HepG2 (cell line): ENCODE data around the gene PPP6R2. TPM values are rescaled to one million over a fixed set of nuclear protein-coding genes. Genes with fewer than 3 reads are reported as not detected.
A peak's percentile ranks its signal among the peaks of the same experiment; 100 is the strongest.

Experiments used
- GATAD1 ChIP-seq: IDR thresholded peaks from 2 replicates; pipeline ENCODE4 v1.6.1; 2016; ENCODE audit warnings: missing genetic modification reagents, missing compliant biosample characterization
- MTA1 ChIP-seq: sonication (generic); formaldehyde crosslinking; IDR thresholded peaks from 2 replicates; pipeline ENCODE4 v1.4.0; 2020; ENCODE audit warnings: missing genetic modification reagents, mild to moderate bottlenecking, borderline replicate concordance
- NCOA1 ChIP-seq: sonication (generic); formaldehyde crosslinking; IDR thresholded peaks from 2 replicates; pipeline ENCODE4 v1.9.0; 2021; ENCODE audit warnings: missing genetic modification reagents
- POLR2AphosphoS5 ChIP-seq: IDR thresholded peaks from 2 replicates; pipeline ENCODE4 v1.6.1; 2012; ENCODE audit warnings: low read depth, low read length
- SALL1 ChIP-seq: sonication (generic); formaldehyde crosslinking; IDR thresholded peaks from 2 replicates; pipeline ENCODE4 v1.8.0; 2022; ENCODE audit warnings: mild to moderate bottlenecking, missing genetic modification reagents
- SP4 ChIP-seq: sonication (generic); formaldehyde crosslinking; IDR thresholded peaks from 2 replicates; pipeline ENCODE4 v1.8.1; 2023; ENCODE audit warnings: mild to moderate bottlenecking, missing genetic modification reagents
- SP5 ChIP-seq: IDR thresholded peaks from 2 replicates; pipeline ENCODE4 v1.6.1; 2016; ENCODE audit warnings: low read depth, borderline replicate concordance
- STAG1 ChIP-seq: sonication (generic); formaldehyde crosslinking; IDR thresholded peaks from 2 replicates; pipeline ENCODE4 v1.4.0; 2020; ENCODE audit warnings: missing genetic modification reagents
- TBX2 ChIP-seq: sonication (generic); formaldehyde crosslinking; IDR thresholded peaks from 2 replicates; pipeline ENCODE4 v1.5.0; 2020; ENCODE audit warnings: missing genetic modification reagents, mild to moderate bottlenecking, borderline replicate concordance
- TBX3 ChIP-seq: fragments of 450-650 bp; IDR thresholded peaks from 2 replicates; pipeline ENCODE4 v1.6.1; 2017; ENCODE audit warnings: antibody characterized with exemption, mild to moderate bottlenecking, inconsistent platforms, borderline replicate concordance
- THAP11 ChIP-seq: IDR thresholded peaks from 2 replicates; pipeline ENCODE4 v1.6.1; 2016; ENCODE audit warnings: missing biosample characterization, missing genetic modification reagents
- XBP1 ChIP-seq: sonication (generic); formaldehyde crosslinking; IDR thresholded peaks from 2 replicates; pipeline ENCODE4 v1.5.0; 2020; ENCODE audit warnings: missing genetic modification reagents
- ZNF274 ChIP-seq: sonication (generic); formaldehyde crosslinking; IDR thresholded peaks from 2 replicates; pipeline ENCODE4 v1.5.1; 2020; ENCODE audit warnings: mild to moderate bottlenecking, missing genetic modification reagents
- ZNF598 ChIP-seq: sonication (generic); formaldehyde crosslinking; IDR thresholded peaks from 2 replicates; pipeline ENCODE4 v1.5.1; 2020; ENCODE audit warnings: mild to moderate bottlenecking, missing genetic modification reagents, borderline replicate concordance
- ZNF607 ChIP-seq: sonication (generic); formaldehyde crosslinking; IDR thresholded peaks from 2 replicates; pipeline ENCODE4 v1.5.1; 2020; ENCODE audit warnings: missing genetic modification reagents, mild to moderate bottlenecking, borderline replicate concordance
- polyA plus RNA-seq, 8 experiments: library from polyadenylated mRNA; depleted of rRNA in 3 of 8; stranded (reverse) in 7 of 8; unstranded in 1 of 8; fragments of >200 nt; fragmentation: Illumina TruSeq in 4 of 8; extraction: Trizol in 4 of 8; gene quantifications; 2 replicates each; pipeline versions ENCODE4 v1.2.1 to v1.2.3, GENCODE V29; 2011 to 2016; ENCODE audit warnings: low read depth in 4 of 8, missing spikeins in 1 of 8, mixed read lengths in 1 of 8; ENCODE audit not compliant: insufficient read depth in 1 of 8
- total RNA-seq, 5 experiments: library from RNA; depleted of rRNA; stranded (reverse); fragments of >200 nt; fragmentation: Illumina TruSeq; extraction: Trizol; gene quantifications; 2 replicates each; pipeline ENCODE4 v1.2.3, GENCODE V29; 2016; ENCODE audit warnings: low read depth in 1 of 5
- TF ChIP-seq, protein P1 (sequence below): sonication (generic); formaldehyde crosslinking; IDR thresholded peaks from 2 replicates; pipeline ENCODE4 v1.8.0; 2022; ENCODE audit warnings: mild to moderate bottlenecking, missing genetic modification reagents, borderline replicate concordance
- TF ChIP-seq, protein P2 (sequence below): IDR thresholded peaks from 2 replicates; pipeline ENCODE4 v1.6.1; 2018; ENCODE audit warnings: missing genetic modification reagents, mild to moderate bottlenecking, missing compliant biosample characterization
- TF ChIP-seq, protein P3 (sequence below): sonication (generic); formaldehyde crosslinking; IDR thresholded peaks from 2 replicates; pipeline ENCODE4 v1.5.0; 2020; ENCODE audit warnings: missing genetic modification reagents, mild to moderate bottlenecking, borderline replicate concordance
- TF ChIP-seq, protein P4 (sequence below): IDR thresholded peaks from 2 replicates; pipeline ENCODE4 v1.6.1; 2012; ENCODE audit warnings: low read depth, low read length, improper control_type of control experiment
- TF ChIP-seq, protein P5 (sequence below): sonication (generic); formaldehyde crosslinking; IDR thresholded peaks from 2 replicates; pipeline ENCODE4 v1.8.0; 2022; ENCODE audit warnings: missing genetic modification reagents, mild to moderate bottlenecking, borderline replicate concordance
- TF ChIP-seq, protein P6 (sequence below): sonication (generic); formaldehyde crosslinking; IDR thresholded peaks from 2 replicates; pipeline ENCODE4 v1.4.0; 2020; ENCODE audit warnings: missing genetic modification reagents

The PPP6R2 gene
- total and polyA plus RNA-seq, 2 of the 13 experiments (the other 11 are each of a cell fraction or from before 2014, with no cell fraction given): 55.0 to 102 TPM

DNA sequence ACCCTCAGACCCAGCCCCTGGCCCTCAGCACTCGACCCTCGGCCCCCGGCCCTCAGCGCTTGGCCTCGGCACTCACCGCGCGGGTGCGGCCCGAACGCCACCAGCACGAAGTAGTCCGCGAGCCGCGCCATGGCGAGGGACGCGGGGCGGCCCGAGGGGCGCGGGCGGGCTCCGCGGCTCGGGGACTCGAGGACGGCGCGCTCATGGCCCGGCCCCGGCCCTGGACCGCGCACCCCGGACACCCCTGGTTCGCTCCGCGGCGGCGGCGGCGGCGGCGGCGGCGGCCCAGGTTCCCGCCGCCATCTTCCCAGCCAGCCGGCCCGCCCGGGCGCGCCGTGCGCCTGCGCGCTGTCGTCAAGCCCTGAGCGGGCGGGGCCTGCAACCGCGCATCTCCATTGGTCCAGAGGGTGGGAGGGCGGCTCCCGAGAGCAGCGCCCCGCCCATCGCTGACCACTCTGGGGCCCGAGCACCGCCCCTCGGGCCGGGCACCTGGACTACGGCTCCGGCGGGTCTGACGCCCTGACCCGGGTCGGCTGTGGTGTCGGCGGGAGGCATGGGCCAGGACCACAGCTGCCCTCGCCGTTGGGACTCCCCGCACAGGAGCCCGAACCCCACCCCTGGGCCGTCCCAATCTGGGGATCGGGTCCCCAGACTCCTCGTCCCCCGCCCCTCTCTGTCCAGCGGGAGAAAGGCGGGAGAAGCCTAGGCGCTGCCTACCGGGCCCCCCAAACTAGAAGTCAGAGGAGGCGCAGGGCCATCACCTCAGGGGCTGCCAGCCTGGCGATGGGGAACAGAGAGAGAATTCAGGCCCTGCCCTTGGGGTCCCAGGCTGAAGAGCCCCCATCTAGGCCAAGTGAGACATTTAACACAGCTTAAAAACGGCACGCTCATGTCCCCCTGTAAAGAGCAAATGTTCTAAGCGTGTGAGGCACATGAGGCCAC is 131.9 kb downstream of the PPP6R2 start, which contains the start of gene SBF1 (continued):
- TF ChIP-seq, protein P1, sequence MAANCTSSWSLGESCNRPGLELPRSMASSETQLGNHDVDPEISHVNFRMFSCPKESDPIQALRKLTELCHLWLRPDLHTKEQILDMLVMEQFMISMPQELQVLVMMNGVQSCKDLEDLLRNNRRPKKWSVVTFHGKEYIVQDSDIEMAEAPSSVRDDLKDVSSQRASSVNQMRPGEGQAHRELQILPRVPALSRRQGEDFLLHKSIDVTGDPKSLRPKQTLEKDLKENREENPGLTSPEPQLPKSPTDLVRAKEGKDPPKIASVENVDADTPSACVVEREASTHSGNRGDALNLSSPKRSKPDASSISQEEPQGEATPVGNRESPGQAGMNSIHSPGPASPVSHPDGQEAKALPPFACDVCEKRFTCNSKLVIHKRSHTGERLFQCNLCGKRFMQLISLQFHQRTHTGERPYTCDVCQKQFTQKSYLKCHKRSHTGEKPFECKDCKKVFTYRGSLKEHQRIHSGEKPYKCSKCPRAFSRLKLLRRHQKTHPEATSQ (CRISPR knock-in tag): no peak
- TF ChIP-seq GATAD1 (CRISPR knock-in tag) (no peak), SALL1 (CRISPR knock-in tag) (peak; percentile 63), STAG1 (CRISPR knock-in tag) (no peak), POLR2AphosphoS5 (peak; percentile 67), MTA1 (no peak), TBX3 (no peak), XBP1 (no peak), THAP11 (CRISPR knock-in tag) (peak; percentile 32; the same call in 1 of the 2 replicates), SP5 (CRISPR knock-in tag) (0 out of 2 replicates have a peak, but pooled peaks have one; percentile 10), ZNF607 (0 out of 2 replicates have a peak, but pooled peaks have one; percentile 16), ZNF598 (CRISPR knock-in tag) (peak; percentile 30; the same call in 1 of the 2 replicates), NCOA1 (CRISPR knock-in tag) (no peak), SP4 (peak; percentile 95), TBX2 (CRISPR knock-in tag) (peak; percentile 65), ZNF274 (CRISPR knock-in tag) (0 out of 2 replicates have a peak, but pooled peaks have one; percentile 23)
- TF ChIP-seq, protein P2, sequence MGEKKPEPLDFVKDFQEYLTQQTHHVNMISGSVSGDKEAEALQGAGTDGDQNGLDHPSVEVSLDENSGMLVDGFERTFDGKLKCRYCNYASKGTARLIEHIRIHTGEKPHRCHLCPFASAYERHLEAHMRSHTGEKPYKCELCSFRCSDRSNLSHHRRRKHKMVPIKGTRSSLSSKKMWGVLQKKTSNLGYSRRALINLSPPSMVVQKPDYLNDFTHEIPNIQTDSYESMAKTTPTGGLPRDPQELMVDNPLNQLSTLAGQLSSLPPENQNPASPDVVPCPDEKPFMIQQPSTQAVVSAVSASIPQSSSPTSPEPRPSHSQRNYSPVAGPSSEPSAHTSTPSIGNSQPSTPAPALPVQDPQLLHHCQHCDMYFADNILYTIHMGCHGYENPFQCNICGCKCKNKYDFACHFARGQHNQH (CRISPR knock-in tag): 0 out of 2 replicates have a peak, but pooled peaks have one; percentile 30
- TF ChIP-seq, protein P3, sequence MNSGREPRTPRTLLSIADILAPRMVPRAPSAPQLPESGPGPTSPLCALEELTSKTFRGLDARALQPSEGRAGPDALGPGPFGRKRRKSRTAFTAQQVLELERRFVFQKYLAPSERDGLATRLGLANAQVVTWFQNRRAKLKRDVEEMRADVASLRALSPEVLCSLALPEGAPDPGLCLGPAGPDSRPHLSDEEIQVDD (CRISPR knock-in tag): 0 out of 2 replicates have a peak, but pooled peaks have one; percentile 56
- TF ChIP-seq, protein P4, sequence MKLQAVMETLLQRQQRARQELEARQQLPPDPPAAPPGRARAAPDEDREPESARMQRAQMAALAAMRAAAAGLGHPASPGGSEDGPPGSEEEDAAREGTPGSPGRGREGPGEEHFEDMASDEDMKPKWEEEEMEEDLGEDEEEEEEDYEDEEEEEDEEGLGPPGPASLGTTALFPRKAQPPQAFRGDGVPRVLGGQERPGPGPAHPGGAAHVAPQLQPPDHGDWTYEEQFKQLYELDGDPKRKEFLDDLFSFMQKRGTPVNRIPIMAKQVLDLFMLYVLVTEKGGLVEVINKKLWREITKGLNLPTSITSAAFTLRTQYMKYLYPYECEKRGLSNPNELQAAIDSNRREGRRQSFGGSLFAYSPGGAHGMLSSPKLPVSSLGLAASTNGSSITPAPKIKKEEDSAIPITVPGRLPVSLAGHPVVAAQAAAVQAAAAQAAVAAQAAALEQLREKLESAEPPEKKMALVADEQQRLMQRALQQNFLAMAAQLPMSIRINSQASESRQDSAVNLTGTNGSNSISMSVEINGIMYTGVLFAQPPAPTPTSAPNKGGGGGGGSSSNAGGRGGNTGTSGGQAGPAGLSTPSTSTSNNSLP: no peak
- TF ChIP-seq, protein P5, sequence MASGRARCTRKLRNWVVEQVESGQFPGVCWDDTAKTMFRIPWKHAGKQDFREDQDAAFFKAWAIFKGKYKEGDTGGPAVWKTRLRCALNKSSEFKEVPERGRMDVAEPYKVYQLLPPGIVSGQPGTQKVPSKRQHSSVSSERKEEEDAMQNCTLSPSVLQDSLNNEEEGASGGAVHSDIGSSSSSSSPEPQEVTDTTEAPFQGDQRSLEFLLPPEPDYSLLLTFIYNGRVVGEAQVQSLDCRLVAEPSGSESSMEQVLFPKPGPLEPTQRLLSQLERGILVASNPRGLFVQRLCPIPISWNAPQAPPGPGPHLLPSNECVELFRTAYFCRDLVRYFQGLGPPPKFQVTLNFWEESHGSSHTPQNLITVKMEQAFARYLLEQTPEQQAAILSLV (CRISPR knock-in tag): peak; percentile 48; the same call in 1 of the 2 replicates
- TF ChIP-seq, protein P6, sequence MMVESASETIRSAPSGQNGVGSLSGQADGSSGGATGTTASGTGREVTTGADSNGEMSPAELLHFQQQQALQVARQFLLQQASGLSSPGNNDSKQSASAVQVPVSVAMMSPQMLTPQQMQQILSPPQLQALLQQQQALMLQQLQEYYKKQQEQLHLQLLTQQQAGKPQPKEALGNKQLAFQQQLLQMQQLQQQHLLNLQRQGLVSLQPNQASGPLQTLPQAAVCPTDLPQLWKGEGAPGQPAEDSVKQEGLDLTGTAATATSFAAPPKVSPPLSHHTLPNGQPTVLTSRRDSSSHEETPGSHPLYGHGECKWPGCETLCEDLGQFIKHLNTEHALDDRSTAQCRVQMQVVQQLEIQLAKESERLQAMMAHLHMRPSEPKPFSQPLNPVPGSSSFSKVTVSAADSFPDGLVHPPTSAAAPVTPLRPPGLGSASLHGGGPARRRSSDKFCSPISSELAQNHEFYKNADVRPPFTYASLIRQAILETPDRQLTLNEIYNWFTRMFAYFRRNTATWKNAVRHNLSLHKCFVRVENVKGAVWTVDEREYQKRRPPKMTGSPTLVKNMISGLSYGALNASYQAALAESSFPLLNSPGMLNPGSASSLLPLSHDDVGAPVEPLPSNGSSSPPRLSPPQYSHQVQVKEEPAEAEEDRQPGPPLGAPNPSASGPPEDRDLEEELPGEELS: no peak
